ENCODE results near the gene DNAJB5.

GRCh38 chr9:35033101-35033500, 43.6 kb downstream of the DNAJB5 start:
- TF ChIP-seq CTCF (conservative IDR thresholded peaks at IDR 0.05): no peak
- no peak for TF ChIP-seq EZH2 (IDR thresholded peaks at IDR 0.05; ENCODE audit: low read depth)

Data from PC-9 (cell line).